Prostate gland (tissue), 2 donors: ENCODE measurements around the gene SLC7A7. TPM values are rescaled to one million over a fixed set of nuclear protein-coding genes. Genes with fewer than 3 reads are reported as not detected.
"Not testable (repeated sequence)": the region's sequence is repeated elsewhere in the genome, so short reads cannot be mapped to it uniquely, and the experiment has no call there.

ENCODE experiments used
- DNase-seq: peaks from one replicate; pipeline ENCODE4 v3.0.0-alpha.2; 2019; ENCODE audit warnings: low spot score
- H3K27ac ChIP-seq, 2 donors: fragments of 200-600 bp; sonication (generic); 2 replicates each; pipeline ENCODE4 v1.5.1; 2017 to 2019
- H3K27me3 ChIP-seq: fragments of 200-600 bp; sonication (generic); replicated peaks from 2 replicates; pipeline ENCODE4 v1.5.1; 2019; ENCODE audit not compliant: insufficient read depth
- H3K36me3 ChIP-seq, 2 donors: fragments of 200-600 bp; sonication (generic); 1 replicate in 1 of 2; 2 replicates in 1 of 2; pipeline versions ENCODE4 v1.5.1 to v1.8.1; 2017 to 2019
- H3K4me1 ChIP-seq: fragments of 200-600 bp; sonication (generic); replicated peaks from 2 replicates; pipeline ENCODE4 v1.5.1; 2019
- H3K4me3 ChIP-seq, 2 donors: fragments of 200-600 bp; sonication (generic); 2 replicates each; pipeline ENCODE4 v1.5.1; 2017 to 2019
- H3K9me3 ChIP-seq: fragments of 200-600 bp; sonication (generic); 2 replicates; pipeline ENCODE4 v1.5.1; 2017
- POLR2A ChIP-seq: fragments of 450-650 bp; IDR thresholded peaks from one replicate; pipeline ENCODE4 v1.6.1; 2016; ENCODE audit warnings: antibody characterized with exemption, mild to moderate bottlenecking
- POLR2AphosphoS5 ChIP-seq: sonication (generic); formaldehyde crosslinking; IDR thresholded peaks from one replicate; pipeline ENCODE4 v1.6.1; 2017; ENCODE audit warnings: antibody characterized with exemption
- WGBS: methylation state at CpG from one replicate; pipeline ENCODE4 v1.1.5; 2018; 5-methylcytosine and 5-hydroxymethylcytosine counted together
- intact Hi-C: fragments of 100-400 bp; cut with DNase I; formaldehyde crosslinking; loops from one replicate; pipeline ENCODE4 v1.14.2; 2022
- total RNA-seq, 2 donors: library from RNA; depleted of rRNA; stranded (reverse); fragments of >200 nt; gene quantifications; one replicate each; pipeline ENCODE4 v1.1.0, GENCODE V29; 2016
- TF ChIP-seq, protein P1 (sequence below), 4 experiments: fragments of 200-600 bp in 2 of 4; fragments of 450-650 bp in 2 of 4; sonication (generic) in 2 of 4; IDR thresholded peaks; 1 replicate in 3 of 4; 2 replicates in 1 of 4; pipeline ENCODE4 v1.5.1; 2016 to 2019; ENCODE audit warnings: antibody characterized with exemption in 4 of 4, mild to moderate bottlenecking in 2 of 4, moderate library complexity in 2 of 4

The SLC7A7 gene
- total RNA-seq, 2 donors from 2014 or later = 4.6 to 8.1 TPM

DNA sequence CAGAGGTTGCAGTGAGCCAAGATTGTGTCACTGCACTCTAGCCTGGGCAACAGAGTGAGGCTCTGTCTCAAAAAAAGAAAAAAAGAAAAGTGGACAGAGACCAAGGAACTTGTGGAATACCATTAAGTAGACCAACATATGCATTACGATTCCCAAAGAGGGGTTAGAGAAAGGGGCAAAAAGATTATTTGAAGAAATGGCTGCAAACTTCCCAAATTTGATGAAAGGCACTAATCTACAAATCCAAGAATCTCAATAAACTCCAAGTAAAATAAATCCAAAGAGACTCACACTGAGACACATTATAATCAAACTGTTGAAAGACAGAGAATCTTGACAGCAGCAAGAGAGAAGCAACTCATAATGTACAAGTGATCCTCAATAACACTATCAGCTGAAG, 53.5 kb downstream of the SLC7A7 start:
- no peaks in the 10 kb centered on the region for H3K27me3 ChIP-seq
- TF ChIP-seq POLR2A = no peak
- no peak for TF ChIP-seq POLR2AphosphoS5
- TF ChIP-seq, protein P1, sequence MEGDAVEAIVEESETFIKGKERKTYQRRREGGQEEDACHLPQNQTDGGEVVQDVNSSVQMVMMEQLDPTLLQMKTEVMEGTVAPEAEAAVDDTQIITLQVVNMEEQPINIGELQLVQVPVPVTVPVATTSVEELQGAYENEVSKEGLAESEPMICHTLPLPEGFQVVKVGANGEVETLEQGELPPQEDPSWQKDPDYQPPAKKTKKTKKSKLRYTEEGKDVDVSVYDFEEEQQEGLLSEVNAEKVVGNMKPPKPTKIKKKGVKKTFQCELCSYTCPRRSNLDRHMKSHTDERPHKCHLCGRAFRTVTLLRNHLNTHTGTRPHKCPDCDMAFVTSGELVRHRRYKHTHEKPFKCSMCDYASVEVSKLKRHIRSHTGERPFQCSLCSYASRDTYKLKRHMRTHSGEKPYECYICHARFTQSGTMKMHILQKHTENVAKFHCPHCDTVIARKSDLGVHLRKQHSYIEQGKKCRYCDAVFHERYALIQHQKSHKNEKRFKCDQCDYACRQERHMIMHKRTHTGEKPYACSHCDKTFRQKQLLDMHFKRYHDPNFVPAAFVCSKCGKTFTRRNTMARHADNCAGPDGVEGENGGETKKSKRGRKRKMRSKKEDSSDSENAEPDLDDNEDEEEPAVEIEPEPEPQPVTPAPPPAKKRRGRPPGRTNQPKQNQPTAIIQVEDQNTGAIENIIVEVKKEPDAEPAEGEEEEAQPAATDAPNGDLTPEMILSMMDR (IDR thresholded peaks at IDR 0.05) = no peak
- H3K9me3 ChIP-seq = no peaks in the 10 kb centered on the region
- H3K4me1 ChIP-seq = no peaks in the 10 kb centered on the region
- H3K27ac ChIP-seq = no peak overlapping the region
- no peak overlapping the region for H3K4me3 ChIP-seq
- intact Hi-C loops = loop anchor here (10.0 kb wide), 2 partner anchors 93 to 167 kb away; partner anchors contain the start of gene ABHD4
- DNase-seq = no peak
- H3K36me3 ChIP-seq = no peaks in the 10 kb centered on the region
- WGBS = 94% methylated on average over 1 of the region's 1 CpG

DNA sequence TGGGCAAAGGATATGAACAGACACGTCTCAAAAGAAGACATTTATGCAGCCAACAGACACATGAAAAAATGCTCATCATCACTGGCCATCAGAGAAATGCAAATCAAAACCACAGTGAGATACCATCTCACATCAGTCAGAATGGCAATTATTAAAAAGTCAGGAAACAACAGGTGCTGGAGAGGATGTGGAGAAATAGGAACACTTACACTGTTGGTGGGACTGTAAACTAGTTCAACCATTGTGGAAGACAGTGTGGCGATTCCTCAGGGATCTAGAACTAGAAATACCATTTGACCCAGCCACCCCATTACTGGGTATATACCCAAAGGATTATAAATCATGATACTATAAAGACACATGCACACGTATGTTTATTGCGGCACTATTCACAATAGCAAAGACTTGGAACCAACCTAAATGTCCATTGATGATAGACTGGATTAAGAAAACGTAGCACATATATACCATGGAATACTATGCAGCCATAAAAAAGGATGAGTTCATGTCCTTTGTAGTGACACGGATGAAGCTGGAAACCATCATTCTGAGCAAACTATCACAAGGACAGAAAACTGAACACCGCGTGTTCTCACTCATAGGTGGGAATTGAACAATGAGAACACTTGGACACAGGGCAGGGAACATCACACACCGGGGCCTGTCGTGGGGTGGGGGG, 57.1 kb downstream of the SLC7A7 start:
- DNase-seq, H3K4me1 ChIP-seq, H3K9me3 ChIP-seq, H3K27ac ChIP-seq, H3K4me3 ChIP-seq, H3K36me3 ChIP-seq, intact Hi-C loops, H3K27me3 ChIP-seq: not testable (repeated sequence)
- 90% methylated on average over 10 of the region's 10 CpGs for WGBS

DNA sequence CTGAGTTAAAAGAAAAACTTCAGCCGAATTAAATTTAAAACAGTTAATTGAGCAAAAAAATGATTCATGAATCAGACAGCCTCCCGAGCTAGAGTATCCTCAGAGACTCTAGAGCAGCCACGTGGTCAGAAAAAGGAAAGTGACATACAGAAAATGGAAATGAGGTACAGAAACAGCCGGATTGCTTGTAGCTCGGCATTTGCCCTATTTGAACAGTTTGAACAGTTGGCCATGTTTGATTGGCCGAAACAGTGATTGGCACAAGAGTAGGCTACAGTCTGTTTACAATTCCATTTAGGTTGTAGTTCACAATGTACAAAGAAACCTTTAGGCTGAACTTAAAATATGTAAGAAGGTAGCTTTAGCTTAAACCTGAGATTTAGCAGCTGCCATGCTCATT, 61.6 kb downstream of the SLC7A7 start:
- H3K27me3 ChIP-seq = no peaks in the 10 kb centered on the region
- H3K27ac ChIP-seq = no peak overlapping the region
- no peaks in the 10 kb centered on the region for H3K4me1 ChIP-seq
- no peak for DNase-seq
- H3K9me3 ChIP-seq = no peaks in the 10 kb centered on the region
- H3K4me3 ChIP-seq = no peak overlapping the region
- no peaks in the 10 kb centered on the region for H3K36me3 ChIP-seq
- WGBS = 51% methylated on average over 6 of the region's 6 CpGs
- intact Hi-C loops = no loop called here
- TF ChIP-seq, protein P1 (IDR thresholded peaks at IDR 0.05) = no peak
- TF ChIP-seq POLR2A = no peak
- no peak for TF ChIP-seq POLR2AphosphoS5

DNA sequence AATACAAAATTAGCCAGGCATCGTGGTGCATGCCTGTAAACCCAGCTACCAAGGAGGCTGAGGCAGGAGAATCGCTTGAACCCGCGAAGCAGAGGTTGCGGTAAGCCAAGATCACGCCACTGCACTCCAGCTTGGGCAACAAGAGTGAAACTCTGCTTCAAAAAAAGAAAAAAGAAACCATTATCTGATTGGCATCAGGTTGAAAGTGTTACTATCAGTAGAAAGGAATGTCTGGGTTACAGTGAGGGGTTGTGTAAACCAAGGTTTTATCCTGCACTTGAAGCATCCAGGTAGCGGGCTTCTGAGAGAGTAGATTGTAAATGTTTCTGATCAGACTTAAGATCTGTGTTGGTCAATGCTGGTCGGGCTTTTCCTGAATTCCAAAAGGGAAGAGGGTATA, 62.8 kb downstream of the SLC7A7 start:
- intact Hi-C loops = no loop called here
- Histone ChIP-seq H3K27me3 (no peaks in the 10 kb centered on the region), H3K4me1 (no peaks in the 10 kb centered on the region), H3K27ac (no peak overlapping the region), H3K36me3 (no peaks in the 10 kb centered on the region), H3K4me3 (no peak overlapping the region), H3K9me3 (no peaks in the 10 kb centered on the region)
- WGBS = 41% methylated on average over 8 of the region's 8 CpGs
- no peak for TF ChIP-seq POLR2A
- no peak for TF ChIP-seq POLR2AphosphoS5
- TF ChIP-seq, protein P1 (IDR thresholded peaks at IDR 0.05) = no peak
- DNase-seq = no peak

DNA sequence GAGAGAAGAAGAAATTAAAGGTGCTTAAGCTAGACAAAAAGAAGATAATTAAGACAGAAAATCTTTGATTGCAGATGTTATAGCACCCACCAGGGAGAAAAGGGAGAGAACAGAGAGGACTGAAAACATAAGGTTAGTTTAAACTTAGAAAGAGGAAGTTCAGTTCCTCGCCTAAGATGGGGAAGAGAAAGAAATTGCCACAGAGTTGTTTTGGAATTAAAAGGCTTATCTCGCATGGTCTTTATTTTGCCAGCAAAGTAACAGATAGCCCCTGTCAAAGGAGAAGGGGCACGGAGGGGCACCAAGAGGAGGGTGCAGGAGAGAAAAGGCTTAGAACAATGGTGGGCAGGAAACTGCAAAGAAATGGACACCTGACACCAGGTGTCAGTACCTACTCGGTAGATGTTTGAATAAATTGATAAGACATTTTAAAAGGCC, 66.6 kb downstream of the SLC7A7 start:
- intact Hi-C loops = no loop called here
- Histone ChIP-seq H3K36me3 (no peaks in the 10 kb centered on the region), H3K9me3 (no peaks in the 10 kb centered on the region), H3K4me3 (no peak overlapping the region), H3K4me1 (no peaks in the 10 kb centered on the region), H3K27me3 (no peaks in the 10 kb centered on the region), H3K27ac (no peak overlapping the region)
- no peak for DNase-seq
- TF ChIP-seq POLR2AphosphoS5 (no peak), POLR2A (no peak)
- TF ChIP-seq, protein P1 (IDR thresholded peaks at IDR 0.05) = no peak
- whole genome bisulfite sequencing = 21% methylated on average over 4 of the region's 4 CpGs
